IPS-18a (cell line): ENCODE data around the gene SRP72.
A peak's percentile ranks its signal among the peaks of the same experiment; 100 is the strongest.
"Not testable (repeated sequence)": the region's sequence is repeated elsewhere in the genome, so short reads cannot be mapped to it uniquely, and the experiment has no call there.

Experiments
- H3K27ac ChIP-seq: one replicate; pipeline ENCODE4 v1.5.1; 2013; ENCODE audit warnings: low read length
- H3K27me3 ChIP-seq: one replicate; pipeline ENCODE4 v1.6.1; 2013; ENCODE audit warnings: mild to moderate bottlenecking, low read length; ENCODE audit not compliant: control insufficient read depth, insufficient read depth
- H3K36me3 ChIP-seq: one replicate; pipeline ENCODE4 v1.6.1; 2013; ENCODE audit warnings: low read depth, low read length; ENCODE audit not compliant: control insufficient read depth
- H3K4me1 ChIP-seq: one replicate; pipeline ENCODE4 v1.6.1; 2013; ENCODE audit warnings: low read depth, low read length; ENCODE audit not compliant: control insufficient read depth
- H3K4me3 ChIP-seq: one replicate; pipeline ENCODE4 v1.5.1; 2013; ENCODE audit warnings: low read length
- H3K9ac ChIP-seq: one replicate; pipeline ENCODE4 v1.6.1; 2013; ENCODE audit warnings: mild to moderate bottlenecking, low read length, moderate library complexity
- H3K9me3 ChIP-seq: one replicate; pipeline ENCODE4 v1.6.1; 2013; ENCODE audit warnings: low read depth, low read length; ENCODE audit not compliant: control insufficient read depth

SRP72 gene

GRCh38 chr4:56438766-56439165, 28.7 kb upstream of the SRP72 start:
- Histone ChIP-seq H3K27me3 (no peaks in the 10 kb centered on the region), H3K4me3 (peak overlapping the region; percentile 27), H3K4me1 (no peaks in the 10 kb centered on the region), H3K9me3 (no peaks in the 10 kb centered on the region), H3K27ac (no peak overlapping the region), H3K36me3 (peaks cover 33% of the 10 kb centered on the region), H3K9ac (no peak overlapping the region)

DNA sequence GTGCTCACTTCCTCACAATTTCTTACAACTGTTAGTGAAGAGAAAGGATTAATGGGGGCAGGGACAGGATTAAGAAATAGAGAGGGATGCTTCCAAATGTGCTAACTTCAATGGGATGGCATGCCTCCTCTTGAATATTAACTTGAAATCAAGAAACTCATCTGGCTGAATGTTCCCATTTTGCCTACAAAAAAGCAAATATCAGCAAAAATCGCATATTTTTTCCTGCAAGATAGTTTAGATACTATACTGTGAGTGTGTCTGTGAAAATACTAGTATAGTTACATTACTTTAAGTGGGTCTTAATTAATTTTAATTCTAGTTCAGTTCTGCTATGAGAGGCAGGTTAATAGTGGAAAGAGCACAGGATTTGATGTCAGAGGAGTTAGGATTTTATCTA, 26.4 kb upstream of the SRP72 start:
- Histone ChIP-seq H3K9me3 (no peaks in the 10 kb centered on the region), H3K4me1 (no peaks in the 10 kb centered on the region), H3K36me3 (peaks cover 53% of the 10 kb centered on the region), H3K9ac (no peak overlapping the region), H3K4me3 (no peak overlapping the region), H3K27ac (no peak overlapping the region), H3K27me3 (no peaks in the 10 kb centered on the region)

DNA sequence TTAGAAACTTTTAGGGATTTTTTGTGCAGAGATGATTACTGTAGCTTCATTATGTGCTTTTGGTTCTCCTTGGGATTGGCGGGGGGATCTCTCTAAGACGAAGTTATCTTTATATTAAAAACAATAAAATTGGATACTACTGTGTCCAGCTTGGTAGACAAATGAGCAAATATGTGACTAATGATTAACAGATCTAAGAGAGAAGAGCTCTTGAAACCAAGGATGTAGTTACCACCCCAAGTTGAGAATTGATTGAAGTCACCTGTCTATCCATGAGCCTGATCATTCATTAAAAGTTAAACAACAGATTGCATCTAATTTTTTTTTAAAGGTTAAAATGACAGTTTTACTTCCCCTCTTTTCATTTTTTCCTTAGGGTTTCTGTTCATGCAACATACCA, 22.7 kb upstream of the SRP72 start:
- Histone ChIP-seq H3K9me3 (no peaks in the 10 kb centered on the region), H3K36me3 (peaks cover 90% of the 10 kb centered on the region), H3K27ac (no peak overlapping the region), H3K27me3 (no peaks in the 10 kb centered on the region), H3K4me3 (no peak overlapping the region), H3K9ac (no peak overlapping the region), H3K4me1 (no peaks in the 10 kb centered on the region)

DNA sequence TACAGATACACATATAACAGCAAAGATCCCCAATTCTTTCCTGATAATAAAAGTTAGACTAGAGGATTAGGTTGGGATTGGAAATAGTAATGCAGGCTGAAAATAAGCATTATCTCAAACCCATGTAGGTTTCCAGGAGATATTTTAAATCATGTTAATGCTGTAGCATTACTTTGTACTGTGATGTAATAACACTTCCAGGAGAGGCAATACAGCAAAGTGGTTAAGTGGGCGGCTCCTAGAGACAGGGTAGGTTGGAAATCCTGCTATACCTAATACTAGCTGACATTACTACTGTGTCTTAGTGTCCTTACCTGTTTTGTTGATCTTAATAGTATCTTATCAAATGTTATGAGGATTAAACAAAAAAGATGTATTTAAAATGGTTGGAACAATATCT, 21.7 kb upstream of the SRP72 start:
- no peaks in the 10 kb centered on the region for H3K27me3 ChIP-seq
- no peaks in the 10 kb centered on the region for H3K4me1 ChIP-seq
- no peaks in the 10 kb centered on the region for H3K9me3 ChIP-seq
- peaks cover 95% of the 10 kb centered on the region for H3K36me3 ChIP-seq
- no peak overlapping the region for H3K4me3 ChIP-seq
- no peak overlapping the region for H3K9ac ChIP-seq
- no peak overlapping the region for H3K27ac ChIP-seq

DNA sequence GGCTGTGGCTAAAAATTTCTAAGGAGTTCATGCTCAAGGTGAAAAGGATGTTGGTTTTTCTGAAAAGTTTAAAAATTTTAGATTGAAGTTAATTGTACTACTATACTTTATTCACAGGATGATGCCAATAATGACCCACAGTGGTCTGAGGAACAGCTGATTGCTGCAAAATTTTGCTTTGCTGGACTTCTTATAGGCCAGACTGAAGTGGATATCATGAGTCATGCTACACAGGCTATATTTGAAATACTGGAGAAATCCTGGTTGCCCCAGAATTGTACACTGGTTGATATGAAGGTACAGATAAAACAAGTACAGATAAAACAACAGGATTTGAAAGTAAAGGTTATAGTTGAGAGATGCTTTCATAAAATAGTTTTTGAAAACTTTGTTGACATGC, 19.1 kb upstream of the SRP72 start:
- H3K4me1 ChIP-seq = no peaks in the 10 kb centered on the region
- H3K9me3 ChIP-seq = no peaks in the 10 kb centered on the region
- H3K27me3 ChIP-seq = no peaks in the 10 kb centered on the region
- no peak overlapping the region for H3K4me3 ChIP-seq
- H3K27ac ChIP-seq = no peak overlapping the region
- H3K9ac ChIP-seq = no peak overlapping the region
- H3K36me3 ChIP-seq = peaks cover 97% of the 10 kb centered on the region

GRCh38 chr4:56449475-56449874, 17.9 kb upstream of the SRP72 start:
- not testable (repeated sequence) for H3K9ac ChIP-seq, H3K4me3 ChIP-seq, H3K4me1 ChIP-seq, H3K9me3 ChIP-seq, H3K27me3 ChIP-seq, H3K27ac ChIP-seq
- H3K36me3 ChIP-seq = peaks cover 97% of the 10 kb centered on the region

- Histone ChIP-seq H3K36me3 (peaks cover 99% of the 10 kb centered on the region), H3K9ac (no peak overlapping the region), H3K9me3 (no peaks in the 10 kb centered on the region), H3K27me3 (no peaks in the 10 kb centered on the region), H3K4me3 (no peak overlapping the region), H3K4me1 (no peaks in the 10 kb centered on the region), H3K27ac (no peak overlapping the region)
Observed at GRCh38 chr4:56450342-56450741, 17.1 kb upstream of the SRP72 start.

GRCh38 chr4:56460085-56460484, 7.3 kb upstream of the SRP72 start:
- peaks cover 76% of the 10 kb centered on the region for H3K36me3 ChIP-seq

DNA sequence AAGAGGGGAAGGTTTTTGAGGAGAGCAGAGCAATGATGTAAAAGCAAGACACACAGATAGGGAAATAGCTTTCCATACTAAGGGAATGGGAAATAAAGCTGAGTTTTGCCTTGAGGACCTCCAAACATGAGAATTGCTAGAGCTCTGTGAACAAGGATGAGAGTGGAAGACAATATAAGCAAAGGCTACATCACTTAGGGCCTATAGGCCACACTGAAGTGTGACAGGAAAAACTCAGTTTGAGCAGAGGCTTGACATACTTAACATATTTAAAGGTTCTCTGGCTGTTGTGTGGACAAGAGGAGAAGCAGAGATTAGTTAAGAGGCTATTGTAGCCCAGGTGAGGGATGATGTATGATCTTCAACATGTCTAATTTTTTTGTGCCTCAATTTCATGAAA, 5.3 kb upstream of the SRP72 start:
- Histone ChIP-seq H3K9ac (no peak overlapping the region), H3K36me3 (peaks cover 55% of the 10 kb centered on the region), H3K4me3 (no peak overlapping the region), H3K27me3 (no peaks in the 10 kb centered on the region), H3K4me1 (peaks cover 7% of the 10 kb centered on the region), H3K27ac (no peak overlapping the region), H3K9me3 (no peaks in the 10 kb centered on the region)

More at GRCh38 chr4:56460085-56460484, 7.3 kb upstream of the SRP72 start:
- no peaks in the 10 kb centered on the region for H3K4me1 ChIP-seq
- H3K9me3 ChIP-seq = no peaks in the 10 kb centered on the region
- no peak overlapping the region for H3K27ac ChIP-seq
- H3K4me3 ChIP-seq = no peak overlapping the region
- H3K27me3 ChIP-seq = no peaks in the 10 kb centered on the region
- H3K9ac ChIP-seq = no peak overlapping the region

DNA sequence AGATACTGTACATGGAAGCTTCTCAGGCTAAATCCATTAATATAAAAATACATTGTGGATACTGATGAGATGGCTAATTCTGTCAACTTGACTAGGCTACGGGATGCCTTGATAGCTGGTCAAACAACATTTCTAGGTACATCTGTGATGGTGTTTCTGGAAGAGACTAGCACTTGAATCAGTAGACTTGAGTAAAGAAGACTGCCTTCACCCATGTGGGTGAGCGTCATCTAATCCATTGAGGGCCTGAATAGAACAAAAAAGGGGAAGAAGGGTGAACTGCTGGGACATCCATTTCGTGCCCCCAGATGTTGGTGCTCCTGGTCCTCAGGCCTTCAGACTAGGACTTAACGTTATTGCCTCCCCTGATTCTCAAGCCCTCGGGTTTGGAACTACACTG, 3.7 kb upstream of the SRP72 start:
- H3K4me3 ChIP-seq = no peak overlapping the region

GRCh38 chr4:56464581-56464980, 2.8 kb upstream of the SRP72 start:
- H3K9ac ChIP-seq = no peak overlapping the region
- no peak overlapping the region for H3K27ac ChIP-seq
- H3K36me3 ChIP-seq = peaks cover 33% of the 10 kb centered on the region
- H3K9me3 ChIP-seq = no peaks in the 10 kb centered on the region
- no peak overlapping the region for H3K4me3 ChIP-seq
- H3K27me3 ChIP-seq = no peaks in the 10 kb centered on the region
- H3K4me1 ChIP-seq = peaks cover 11% of the 10 kb centered on the region

More for the DNA sequence above, 3.7 kb upstream of the SRP72 start:
- H3K9ac ChIP-seq = no peak overlapping the region
- H3K9me3 ChIP-seq = no peaks in the 10 kb centered on the region
- no peaks in the 10 kb centered on the region for H3K27me3 ChIP-seq
- peaks cover 11% of the 10 kb centered on the region for H3K4me1 ChIP-seq
- H3K27ac ChIP-seq = no peak overlapping the region
- H3K36me3 ChIP-seq = peaks cover 39% of the 10 kb centered on the region

DNA sequence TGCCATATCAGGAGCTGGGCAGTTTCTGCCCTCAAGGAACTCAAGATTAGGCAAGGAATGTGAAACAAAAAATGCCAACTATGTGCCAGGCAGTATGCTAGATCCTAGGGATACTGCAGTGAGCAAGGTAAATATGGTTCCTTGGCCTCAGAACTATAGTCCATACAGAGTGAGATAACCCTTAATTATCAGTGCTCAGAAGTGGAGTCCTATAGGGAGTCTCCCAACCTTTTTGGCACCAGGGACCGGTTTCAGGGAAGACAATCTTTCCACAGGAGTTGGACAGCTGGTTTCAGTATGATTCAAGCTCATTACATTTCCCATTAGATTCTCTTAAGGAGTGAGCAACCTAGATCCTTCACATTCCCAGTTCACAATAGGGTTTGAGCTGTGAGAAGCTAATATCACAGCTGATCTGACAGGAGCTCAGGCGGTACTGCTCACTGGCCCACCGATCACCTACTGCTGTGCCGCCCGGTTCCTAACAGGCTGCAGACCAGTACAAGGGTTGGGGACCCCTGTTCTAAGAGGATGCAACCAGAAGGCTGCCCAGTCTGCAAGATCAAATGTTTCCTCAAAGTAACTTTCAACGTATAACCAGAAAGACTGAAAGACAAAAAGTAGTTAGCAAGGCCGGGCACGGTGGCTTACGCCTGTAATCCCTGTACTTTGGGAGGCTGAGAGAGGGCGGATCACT, 1.7 kb upstream of the SRP72 start:
- H3K9me3 ChIP-seq = no peaks in the 10 kb centered on the region
- H3K27me3 ChIP-seq = no peaks in the 10 kb centered on the region
- peak overlapping the region; percentile 94 for H3K4me3 ChIP-seq
- H3K9ac ChIP-seq = peak overlapping the region; percentile 96
- H3K36me3 ChIP-seq = peaks cover 31% of the 10 kb centered on the region
- H3K4me1 ChIP-seq = peaks cover 11% of the 10 kb centered on the region
- no peak overlapping the region for H3K27ac ChIP-seq
